ENCODE data around the gene INTS7.

- TF ChIP-seq PATZ1 (CRISPR knock-in tag; IDR thresholded peaks at IDR 0.05; ENCODE audit: borderline replicate concordance) (no peak), CSDC2 (CRISPR knock-in tag; IDR thresholded peaks at IDR 0.05) (no peak), POU6F1 (CRISPR knock-in tag; IDR thresholded peaks at IDR 0.05; ENCODE audit: borderline replicate concordance, low read depth) (no peak), ESRRG (CRISPR knock-in tag; IDR thresholded peaks at IDR 0.05) (no peak)
Measured at GRCh38 chr1:211929683-211930082, 105.7 kb downstream of the INTS7 start.

Measured in SK-N-SH treated with all-trans-retinoic acid at 6 μM for 48 hours (cell line).